ENCODE measurements around the gene TTPAL. TPM values are rescaled to one million over a fixed set of nuclear protein-coding genes. Genes with fewer than 3 reads are reported as not detected.

Gene TTPAL
- total and polyA plus RNA-seq, 2 donors (not counting 3 experiments of a cell fraction or from before 2014, with no cell fraction given), result 4.0 to 8.0 TPM

DNA sequence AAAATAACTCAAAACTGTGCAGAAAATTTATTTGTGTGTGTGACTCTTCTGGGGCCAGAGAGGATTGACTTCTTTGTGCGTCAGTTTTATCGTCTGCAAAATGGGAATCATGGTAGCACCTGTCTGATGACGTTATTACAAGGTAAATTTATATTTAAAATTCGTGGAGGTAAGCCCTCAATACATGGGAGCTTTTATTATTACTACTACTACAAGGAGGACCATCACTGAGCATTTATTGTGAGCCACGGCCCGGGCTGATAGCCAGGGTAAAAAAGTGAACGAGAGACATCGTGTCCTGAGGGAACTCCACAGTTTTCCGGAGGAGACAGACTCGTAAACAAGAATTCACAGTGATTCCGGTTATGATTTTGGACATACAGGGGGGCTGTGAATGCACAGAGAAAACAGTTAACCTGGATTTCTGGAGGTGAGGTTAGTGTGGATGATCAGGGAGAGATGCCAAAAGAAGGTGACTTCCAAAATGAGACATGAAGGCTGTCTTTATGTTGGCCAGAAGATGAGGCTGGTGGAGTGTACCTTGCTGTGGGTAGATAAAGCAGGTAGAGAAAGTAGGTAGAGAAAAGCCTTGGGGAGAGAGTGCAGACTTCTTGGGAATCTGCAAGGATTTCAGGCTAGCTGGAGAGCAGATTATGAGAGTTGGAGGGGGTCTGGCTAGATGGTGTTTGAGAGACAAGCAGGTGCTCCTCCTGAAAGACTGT is 56.7 kb downstream of the TTPAL start:
- TSS peak; percentile 61 for BruUV-seq (replicated peaks)
- Histone ChIP-seq H3K36me3 (ENCODE audit: control insufficient read depth in 2 of 2, extremely low read depth in 1 of 2, insufficient read depth in 2 of 2, low read length in 2 of 2) (no peaks in the 10 kb centered on the region), H3K79me2 (ENCODE audit: control insufficient read depth, insufficient read depth, low read length) (peaks cover 23% of the 10 kb centered on the region), H3K9me1 (replicated peaks; ENCODE audit: control insufficient read depth, extremely low read depth, insufficient read depth, low read length) (no peaks in the 10 kb centered on the region), H3K27ac (ENCODE audit: insufficient read depth, low read depth, low read length) (peak overlapping the region; percentile 78), H3K9me3 (replicated peaks; ENCODE audit: control insufficient read depth, insufficient read depth, low read length) (no peaks in the 10 kb centered on the region), H4K20me1 (replicated peaks; ENCODE audit: control insufficient read depth, extremely low read depth, insufficient read depth, low read length) (no peaks in the 10 kb centered on the region), H3K4me2 (ENCODE audit: insufficient read depth, low read length) (peak overlapping the region; percentile 94), H2AFZ (ENCODE audit: low read depth, low read length) (peak overlapping the region; percentile 99), H3K27me3 (ENCODE audit: control insufficient read depth in 2 of 2, insufficient read depth in 2 of 2, low read length in 2 of 2) (no peaks in the 10 kb centered on the region), H3K9ac (replicated peaks; ENCODE audit: extremely low read depth, insufficient read depth, low read length) (peak overlapping the region; percentile 90), H3K4me1 (ENCODE audit: control insufficient read depth, extremely low read depth, insufficient read depth, low read length) (peaks cover 20% of the 10 kb centered on the region), H3K4me3 (replicated peaks in 1 of 3; ENCODE audit: insufficient read depth in 1 of 3, low read depth in 1 of 3, low read length in 3 of 3) (peak overlapping the region; percentile 80 to 92 (median 85))
- intact Hi-C loops (cut with micrococcal nuclease), result loop anchor here (1.0 to 10.0 kb wide), 6 partner anchors 10 to 202 kb away; partner anchors contain the start of gene SERINC3
- FAIRE-seq (peak; percentile 76), DNase-seq (ENCODE audit: low read depth, low spot score) (peak; percentile 52)
- dilution Hi-C loops (cut with MboI; ENCODE audit: extremely low pct_ligation_motif_present, low sequenced_read_pairs), result no loop called here
- TF ChIP-seq POLR2AphosphoS5 (IDR thresholded peaks at IDR 0.05; ENCODE audit: insufficient read depth, low read depth, low read length) (no peak), POLR2A (IDR thresholded peaks at IDR 0.05; ENCODE audit: low read depth, low read length) (peak; percentile 20), GATA2 (IDR thresholded peaks at IDR 0.05; ENCODE audit: insufficient read depth, insufficient read length, low read depth, low read length) (no peak)
- ChIA-PET CTCF (interaction anchor here (1.0 to 2.8 kb wide), 4 partner anchors 43 to 77 kb away, joined by 3 to 9 read pairs (median 4); partner anchors contain the start of gene PKIG), POLR2A (no interaction called here)

- TF ChIP-seq JUN (IDR thresholded peaks at IDR 0.05; ENCODE audit: borderline replicate concordance, insufficient read depth, insufficient read length, low read depth) (peak; percentile 76), MYC (IDR thresholded peaks at IDR 0.05; ENCODE audit: low read depth, low read length) (no peak), FOS (IDR thresholded peaks at IDR 0.05; ENCODE audit: borderline replicate concordance, insufficient read depth, low read length) (peak; percentile 66), GATA2 (IDR thresholded peaks at IDR 0.05; ENCODE audit: insufficient read depth, insufficient read length, low read depth, low read length) (peak; percentile 93), POLR2A (IDR thresholded peaks at IDR 0.05; ENCODE audit: low read depth, low read length) (no peak), POLR2AphosphoS5 (IDR thresholded peaks at IDR 0.05; ENCODE audit: insufficient read depth, low read depth, low read length) (peak; percentile 32), EZH2 (IDR thresholded peaks at IDR 0.05; ENCODE audit: borderline replicate concordance, low read depth, low read length, severe bottlenecking) (no peak)
- TF ChIP-seq, protein P1, sequence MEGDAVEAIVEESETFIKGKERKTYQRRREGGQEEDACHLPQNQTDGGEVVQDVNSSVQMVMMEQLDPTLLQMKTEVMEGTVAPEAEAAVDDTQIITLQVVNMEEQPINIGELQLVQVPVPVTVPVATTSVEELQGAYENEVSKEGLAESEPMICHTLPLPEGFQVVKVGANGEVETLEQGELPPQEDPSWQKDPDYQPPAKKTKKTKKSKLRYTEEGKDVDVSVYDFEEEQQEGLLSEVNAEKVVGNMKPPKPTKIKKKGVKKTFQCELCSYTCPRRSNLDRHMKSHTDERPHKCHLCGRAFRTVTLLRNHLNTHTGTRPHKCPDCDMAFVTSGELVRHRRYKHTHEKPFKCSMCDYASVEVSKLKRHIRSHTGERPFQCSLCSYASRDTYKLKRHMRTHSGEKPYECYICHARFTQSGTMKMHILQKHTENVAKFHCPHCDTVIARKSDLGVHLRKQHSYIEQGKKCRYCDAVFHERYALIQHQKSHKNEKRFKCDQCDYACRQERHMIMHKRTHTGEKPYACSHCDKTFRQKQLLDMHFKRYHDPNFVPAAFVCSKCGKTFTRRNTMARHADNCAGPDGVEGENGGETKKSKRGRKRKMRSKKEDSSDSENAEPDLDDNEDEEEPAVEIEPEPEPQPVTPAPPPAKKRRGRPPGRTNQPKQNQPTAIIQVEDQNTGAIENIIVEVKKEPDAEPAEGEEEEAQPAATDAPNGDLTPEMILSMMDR (IDR thresholded peaks at IDR 0.05; ENCODE audit: extremely low read depth in 1 of 2, insufficient read depth in 1 of 2, low read depth in 1 of 2, low read length in 2 of 2), result no peak
- TF ChIP-seq, protein P2, sequence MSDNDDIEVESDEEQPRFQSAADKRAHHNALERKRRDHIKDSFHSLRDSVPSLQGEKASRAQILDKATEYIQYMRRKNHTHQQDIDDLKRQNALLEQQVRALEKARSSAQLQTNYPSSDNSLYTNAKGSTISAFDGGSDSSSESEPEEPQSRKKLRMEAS (IDR thresholded peaks at IDR 0.05; ENCODE audit: insufficient read depth, insufficient read length), result no peak
- POLR2A ChIA-PET, result no interaction called here
- H3K4me1 ChIP-seq (ENCODE audit: control insufficient read depth, extremely low read depth, insufficient read depth, low read length), result peaks cover 20% of the 10 kb centered on the region
- FAIRE-seq (peak; percentile 52), DNase-seq (ENCODE audit: low read depth, low spot score) (peak; percentile 74)
- no peaks in the 10 kb centered on the region for H3K36me3 ChIP-seq (ENCODE audit: control insufficient read depth in 2 of 2, extremely low read depth in 1 of 2, insufficient read depth in 2 of 2, low read length in 2 of 2)
- BruUV-seq (replicated peaks), result no TSS peak
- CTCF ChIA-PET, result interaction anchor here (1.4 to 2.8 kb wide), 2 partner anchors 49 to 77 kb away, joined by 5 to 9 read pairs; partner anchors contain the start of gene PKIG
- no peaks in the 10 kb centered on the region for H3K9me1 ChIP-seq (replicated peaks; ENCODE audit: control insufficient read depth, extremely low read depth, insufficient read depth, low read length)
- peaks cover 23% of the 10 kb centered on the region for H3K79me2 ChIP-seq (ENCODE audit: control insufficient read depth, insufficient read depth, low read length)
- H4K20me1 ChIP-seq (replicated peaks; ENCODE audit: control insufficient read depth, extremely low read depth, insufficient read depth, low read length), result no peaks in the 10 kb centered on the region
- H3K9ac ChIP-seq (replicated peaks; ENCODE audit: extremely low read depth, insufficient read depth, low read length), result peak overlapping the region; percentile 90
- H2AFZ ChIP-seq (ENCODE audit: low read depth, low read length), result no peak overlapping the region
- no peaks in the 10 kb centered on the region for H3K9me3 ChIP-seq (replicated peaks; ENCODE audit: control insufficient read depth, insufficient read depth, low read length)
- peak overlapping the region; percentile 78 for H3K27ac ChIP-seq (ENCODE audit: insufficient read depth, low read depth, low read length)
- peak overlapping the region; percentile 94 for H3K4me2 ChIP-seq (ENCODE audit: insufficient read depth, low read length)
- dilution Hi-C loops (cut with MboI; ENCODE audit: extremely low pct_ligation_motif_present, low sequenced_read_pairs), result no loop called here
- intact Hi-C loops (cut with micrococcal nuclease), result loop anchor here (1.0 to 10.0 kb wide), 6 partner anchors 11 to 202 kb away; partner anchors contain the start of gene SERINC3
- H3K4me3 ChIP-seq (replicated peaks in 1 of 3; ENCODE audit: insufficient read depth in 1 of 3, low read depth in 1 of 3, low read length in 3 of 3), result peak overlapping the region in 2 of 3 experiments; percentile 80 to 92
- no peaks in the 10 kb centered on the region for H3K27me3 ChIP-seq (ENCODE audit: control insufficient read depth in 2 of 2, insufficient read depth in 2 of 2, low read length in 2 of 2)
Measured at GRCh38 chr20:44532981-44533331, 57.3 kb downstream of the TTPAL start.

Data from endothelial cell of umbilical vein (primary cell).